SHP77 treated with DMSO at 0.1 percent for 48 hours (cell line): ENCODE measurements around the gene ACSF3.

Experiments
- DNase-seq: peaks from one replicate; lab custom pipeline; 2025; lab: John Stamatoyannopoulos, UW

The ACSF3 gene

DNA sequence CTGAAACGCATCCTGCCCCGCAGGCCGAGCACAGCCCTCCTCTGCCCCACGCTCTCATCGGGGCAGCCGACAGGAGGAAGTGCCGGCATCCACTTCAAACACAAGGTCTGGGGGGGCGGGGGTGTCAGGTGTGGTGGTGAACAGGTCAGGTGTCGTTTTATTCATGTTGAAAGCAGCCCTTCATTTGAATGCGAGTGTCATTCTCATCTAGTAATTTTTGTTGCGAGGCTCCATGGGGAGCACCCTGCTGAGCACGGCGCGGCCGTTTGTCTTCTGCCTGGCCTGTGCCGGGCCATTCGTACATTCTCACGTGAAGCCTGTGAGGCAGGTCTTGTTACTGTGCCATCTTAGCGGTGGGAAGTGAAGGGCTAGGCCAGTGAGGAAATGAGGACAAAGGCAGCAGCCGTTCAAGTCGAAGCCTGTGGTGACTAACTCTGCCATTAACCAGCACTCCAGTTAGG, 1.9 kb downstream of the ACSF3 start:
- DNase-seq, result no peak

DNA sequence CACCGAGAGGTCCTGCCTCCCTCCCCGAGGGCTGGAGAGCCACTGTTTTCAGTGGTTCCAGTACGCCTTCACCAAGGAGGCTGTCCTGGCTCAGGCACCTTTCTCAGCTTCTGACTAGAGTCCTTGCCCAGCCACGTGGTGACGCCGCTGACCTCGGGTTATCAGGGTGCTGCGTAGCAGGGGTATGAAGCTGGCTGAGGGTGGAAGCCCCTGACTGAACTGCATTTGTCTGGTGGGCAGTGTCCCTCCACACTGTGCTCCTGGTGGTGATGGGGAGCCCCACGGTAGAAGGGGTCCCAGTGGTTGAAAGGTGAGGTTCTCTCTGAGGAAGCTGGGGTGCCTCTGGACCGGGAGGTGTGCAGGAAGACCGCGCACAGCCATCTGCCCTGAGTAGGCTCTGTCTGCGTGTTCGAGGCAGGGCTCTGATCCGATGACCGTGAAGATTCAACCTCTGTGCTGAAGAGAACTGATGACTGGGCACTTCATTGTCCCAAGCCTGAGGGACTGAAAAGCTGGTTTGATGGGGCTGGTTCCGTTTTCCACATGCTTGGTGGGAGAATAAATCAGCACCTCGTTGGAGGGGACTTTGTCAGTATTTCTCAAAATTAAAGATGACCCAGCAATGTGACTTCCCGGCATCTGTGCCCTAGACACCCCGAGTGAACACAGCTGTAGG, 2.5 kb downstream of the ACSF3 start:
- DNase-seq, result no peak

DNA sequence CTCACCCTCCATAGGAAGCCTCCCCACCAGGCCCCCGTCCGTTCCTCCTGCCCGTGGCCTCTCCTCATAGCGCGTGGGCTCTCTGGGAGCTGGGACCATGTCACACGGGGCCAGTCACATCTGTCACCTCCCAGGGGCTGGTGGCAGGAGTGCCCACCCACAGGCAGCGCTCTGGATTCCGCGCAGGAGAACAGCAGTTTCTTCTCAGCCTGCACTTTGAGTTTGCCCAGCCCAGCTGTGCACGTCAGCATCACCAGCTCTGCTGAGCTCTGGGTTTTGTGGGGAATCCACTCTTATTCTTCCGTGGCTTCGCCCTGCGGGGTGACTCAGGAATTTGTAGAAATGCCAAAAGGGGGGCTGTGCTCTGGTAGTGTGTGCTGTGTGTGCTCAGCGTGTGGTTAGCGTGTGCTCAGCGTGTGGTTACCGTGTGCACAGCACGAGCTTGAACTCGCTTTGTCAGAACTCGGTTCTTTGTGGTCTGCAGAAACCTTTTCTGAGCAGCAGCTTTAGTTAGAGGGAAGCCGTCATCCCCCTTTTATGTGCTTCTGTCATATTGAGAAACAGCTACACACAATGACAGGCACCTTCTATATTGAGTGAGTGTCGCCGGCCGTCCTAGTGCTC, 3.2 kb downstream of the ACSF3 start:
- DNase-seq, result no peak

DNA sequence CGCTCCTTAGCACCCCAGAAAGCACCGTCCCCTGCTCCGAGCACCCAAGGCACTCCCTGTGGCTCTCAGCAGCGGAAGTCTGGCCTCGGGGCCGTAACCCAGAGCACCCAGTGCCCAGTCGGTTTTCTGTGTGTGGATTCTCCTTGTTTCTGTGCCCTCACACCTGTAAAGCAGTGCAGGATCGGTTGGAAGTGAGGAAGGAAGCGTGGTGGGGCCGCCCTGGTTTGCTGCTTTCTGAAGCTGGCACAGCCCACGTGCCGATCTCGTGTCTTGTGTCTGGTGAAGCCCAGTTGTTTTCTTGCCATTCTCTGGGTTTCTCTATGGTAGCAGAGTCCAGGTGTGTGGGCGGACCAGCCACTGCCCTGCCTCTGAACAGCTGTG, 3.7 kb downstream of the ACSF3 start:
- DNase-seq, result no peak

- no peak for DNase-seq
Observed at GRCh38 chr16:89098767-89099430, 5.2 kb downstream of the ACSF3 start.

- no peak for DNase-seq
Observed at GRCh38 chr16:89099905-89100304, 6.3 kb downstream of the ACSF3 start.

- no peak for DNase-seq
Observed at GRCh38 chr16:89100601-89101302, 7.1 kb downstream of the ACSF3 start.

DNA sequence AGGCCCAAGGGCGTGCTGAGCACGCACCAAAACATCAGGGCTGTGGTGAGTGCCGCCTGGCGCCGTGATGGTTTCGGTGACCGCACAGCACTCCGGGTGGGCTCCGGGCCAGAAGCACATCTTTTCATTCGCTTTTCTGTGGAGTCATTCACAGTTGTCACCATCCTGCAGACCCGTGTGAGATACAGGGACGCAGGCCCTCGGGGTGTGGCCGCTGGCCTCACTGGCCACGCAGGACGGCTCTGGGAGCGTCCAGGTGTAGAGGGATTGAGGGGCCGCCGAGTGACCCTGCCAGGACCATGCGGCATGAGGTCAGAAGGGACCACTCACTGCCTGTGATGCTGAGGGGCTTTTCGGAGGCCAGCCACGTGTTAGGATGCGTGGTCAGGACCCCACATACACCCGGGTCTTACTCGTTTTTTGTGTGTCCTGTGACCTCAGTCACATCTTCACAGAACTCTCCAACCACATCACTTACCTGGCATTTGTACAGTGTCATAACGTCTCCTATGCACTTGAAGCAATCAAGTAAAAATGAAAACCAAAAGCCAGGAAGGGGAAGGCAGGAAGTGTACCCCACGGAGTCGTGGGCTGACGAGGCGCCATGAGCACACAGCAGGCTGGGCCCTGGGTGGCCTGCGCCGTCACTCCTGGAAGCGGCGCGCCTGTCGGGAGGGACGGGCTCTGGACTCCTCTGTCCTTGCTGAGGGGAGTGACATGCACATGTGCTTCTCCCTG, 7.8 kb downstream of the ACSF3 start:
- DNase-seq, result no peak

DNA sequence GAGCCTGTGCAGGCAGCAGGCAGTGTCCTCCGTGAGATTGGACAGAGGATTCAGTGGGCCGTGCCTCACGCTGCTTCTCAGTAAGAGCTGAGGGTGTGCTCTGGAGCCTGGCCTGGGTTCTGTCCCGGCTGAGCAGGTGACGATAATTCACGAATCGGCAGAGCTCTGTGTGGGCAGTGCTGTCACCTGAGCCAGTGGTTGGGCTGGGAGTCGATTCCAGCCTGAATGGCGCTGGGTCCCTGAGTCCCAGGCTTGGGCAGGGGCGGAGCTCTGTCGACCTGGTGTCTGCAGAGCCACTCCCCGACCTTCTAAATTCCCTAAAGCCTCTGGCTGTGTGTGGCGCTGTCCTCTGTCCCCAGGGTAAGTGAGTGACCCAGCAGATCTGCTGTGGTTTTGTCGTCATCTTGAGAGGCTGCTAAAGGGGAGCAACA, 8.4 kb downstream of the ACSF3 start:
- no peak for DNase-seq

DNA sequence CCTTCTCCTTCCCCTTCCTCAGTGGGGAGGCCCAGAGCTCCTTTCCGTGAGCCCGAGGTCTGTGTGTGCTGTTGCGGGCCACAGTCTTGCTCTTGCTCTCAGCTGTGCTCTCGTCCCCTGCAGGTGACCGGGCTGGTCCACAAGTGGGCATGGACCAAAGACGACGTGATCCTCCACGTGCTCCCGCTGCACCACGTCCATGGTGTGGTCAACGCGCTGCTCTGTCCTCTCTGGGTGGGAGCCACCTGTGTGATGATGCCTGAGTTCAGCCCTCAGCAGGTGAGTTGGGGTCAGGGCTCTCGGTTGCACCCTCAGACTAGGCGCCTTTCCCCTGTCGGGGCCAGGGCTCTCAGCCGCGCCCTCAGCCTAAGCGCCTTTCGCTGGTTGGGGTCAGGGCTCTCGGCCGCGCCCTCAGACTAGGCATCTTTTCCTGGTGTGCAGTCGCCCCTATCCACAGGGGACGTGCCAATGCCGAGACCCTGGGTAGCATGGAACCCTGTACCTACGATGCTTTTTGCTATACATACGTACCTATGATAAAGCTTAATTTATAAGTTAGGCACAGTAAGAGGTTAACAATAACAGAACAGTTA, 8.9 kb downstream of the ACSF3 start:
- DNase-seq, result no peak

DNA sequence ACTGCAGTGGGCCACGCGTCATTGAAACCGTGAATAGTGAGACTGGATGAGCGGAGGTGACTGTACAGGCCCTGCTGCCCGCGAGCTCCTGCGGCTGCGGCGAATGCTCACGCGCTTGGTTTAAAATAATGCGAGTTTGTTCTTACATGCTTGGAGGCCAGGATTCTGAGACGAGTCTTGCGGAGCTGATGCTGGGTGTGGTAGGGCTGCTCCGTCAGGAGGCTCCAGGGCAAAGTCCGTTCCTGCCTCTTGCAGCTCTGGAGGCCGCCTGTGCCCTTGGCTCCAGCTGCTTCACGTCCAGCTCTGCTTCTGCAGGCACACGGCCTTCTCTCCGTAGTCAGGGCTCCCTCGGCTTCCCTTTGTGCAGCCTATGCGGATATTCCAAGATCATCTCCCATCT, 9.5 kb downstream of the ACSF3 start:
- DNase-seq, result no peak

DNA sequence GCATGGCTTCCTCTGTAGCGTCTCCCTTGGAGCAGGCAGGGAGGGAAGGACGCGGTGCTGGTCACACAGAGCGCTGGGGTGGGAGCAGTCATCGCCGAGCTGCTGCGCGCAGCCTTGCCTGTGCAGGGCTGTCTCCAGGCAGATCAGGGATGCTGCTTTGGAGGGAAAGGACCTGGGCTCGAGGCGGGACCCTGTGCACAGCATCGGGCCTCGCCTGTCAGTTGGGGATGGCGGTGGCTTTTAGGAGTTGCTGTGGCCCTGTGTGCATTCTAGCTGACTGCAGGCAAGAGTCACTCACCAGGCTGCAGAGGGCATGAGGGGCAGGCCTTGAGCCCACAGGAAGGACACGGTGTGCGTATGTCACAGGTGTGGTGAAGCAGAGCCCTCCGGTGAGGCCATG, 10.1 kb downstream of the ACSF3 start:
- no peak for DNase-seq

DNA sequence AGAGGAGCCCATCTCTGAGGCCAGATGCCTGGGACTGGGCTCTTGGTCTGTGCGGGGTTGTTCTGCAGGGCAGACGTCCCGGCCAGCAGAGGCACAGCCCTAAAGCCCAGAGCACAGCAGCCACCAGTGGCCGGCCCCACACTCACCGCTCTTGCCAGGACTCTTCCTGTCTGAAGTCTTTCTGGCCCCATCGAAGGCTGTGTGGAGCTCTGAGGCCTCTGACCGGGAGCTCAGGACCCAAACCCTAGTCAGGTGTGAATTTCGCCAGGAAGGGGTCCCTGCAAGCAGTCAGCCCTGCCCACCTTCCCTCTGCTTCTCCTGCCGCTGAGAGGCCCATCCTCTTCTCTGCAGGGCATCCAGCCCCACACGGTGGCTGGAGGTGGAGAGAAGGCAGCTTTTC, 10.7 kb downstream of the ACSF3 start:
- no peak for DNase-seq

- no peak for DNase-seq
Observed at GRCh38 chr16:89104930-89105571, 11.4 kb downstream of the ACSF3 start.

- no peak for DNase-seq
Observed at GRCh38 chr16:89105599-89106151, 12.0 kb downstream of the ACSF3 start.

- no peak for DNase-seq
Observed at GRCh38 chr16:89106533-89107202, 13.0 kb downstream of the ACSF3 start.

DNA sequence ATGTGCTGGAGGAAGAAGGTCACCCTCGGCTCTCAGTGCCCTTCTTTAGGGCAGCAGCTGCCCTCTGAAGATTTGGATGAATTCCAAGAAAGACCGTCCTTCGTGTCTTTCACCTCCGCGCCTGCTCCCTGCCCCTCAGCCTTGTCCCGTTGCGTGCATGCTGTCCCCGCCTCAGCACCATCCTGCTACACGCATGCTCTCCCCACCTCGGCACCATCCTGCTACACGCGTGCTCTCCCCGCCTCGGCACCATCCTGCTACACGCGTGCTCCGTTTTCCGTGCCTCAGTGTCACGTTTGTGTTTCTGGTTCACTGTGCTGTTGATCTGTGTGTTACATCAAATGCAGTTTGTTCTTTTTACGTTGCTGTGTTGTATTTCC, 13.5 kb downstream of the ACSF3 start:
- no peak for DNase-seq

DNA sequence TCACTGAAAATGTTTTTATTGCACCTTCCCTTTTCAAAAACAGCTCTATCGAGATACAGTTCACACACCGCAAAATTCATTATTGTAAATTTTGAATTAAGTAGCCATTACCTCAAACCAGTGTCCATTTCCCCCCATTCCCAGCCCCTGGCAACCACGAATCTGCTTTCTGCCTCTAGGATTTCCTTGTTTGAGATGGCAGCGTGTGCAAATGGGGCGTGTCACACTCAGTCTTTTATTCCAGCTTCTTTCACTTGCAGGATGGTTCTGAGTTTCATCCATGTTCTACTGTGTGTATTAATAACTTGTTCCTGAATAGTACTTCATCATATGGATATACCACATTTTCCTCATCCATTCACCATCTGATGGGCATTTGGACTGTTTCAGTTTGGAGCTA, 14.8 kb downstream of the ACSF3 start:
- DNase-seq, result no peak

DNA sequence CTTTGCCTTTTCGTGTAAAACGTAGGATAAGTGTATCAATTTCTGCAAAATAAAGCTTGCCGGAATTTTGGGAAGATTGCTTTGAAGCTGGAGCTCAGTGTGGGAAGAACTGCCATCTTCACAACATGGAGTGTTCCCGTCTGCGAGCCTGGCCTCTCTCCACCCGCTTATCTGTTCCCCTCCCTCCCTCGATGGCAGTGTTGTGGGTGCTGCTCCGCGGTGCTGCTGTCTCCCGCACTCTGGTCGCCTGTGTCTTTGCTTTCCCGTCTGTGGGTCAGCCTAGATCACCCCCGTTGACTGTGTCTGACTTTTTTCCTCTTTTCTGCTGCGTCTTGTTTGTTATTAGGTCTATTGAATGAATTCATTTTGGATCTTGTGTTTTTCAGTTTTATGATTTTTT, 17.0 kb downstream of the ACSF3 start:
- no peak for DNase-seq

- no peak for DNase-seq
Observed at GRCh38 chr16:89111263-89111662, 17.6 kb downstream of the ACSF3 start.
